NCI-H1694 (cell line): ENCODE results near the gene CDKL4.
"Not testable (repeated sequence)": the region's sequence is repeated elsewhere in the genome, so short reads cannot be mapped to it uniquely, and the experiment has no call there.

Source experiments
- DNase-seq: peaks from one replicate; lab custom pipeline; 2025; lab: John Stamatoyannopoulos, UW

CDKL4 gene

GRCh38 chr2:39141334-39142271 is 102.2 kb downstream of the CDKL4 start:
- DNase-seq = peak; percentile 4

GRCh38 chr2:39140948-39141333 is 102.8 kb downstream of the CDKL4 start:
- DNase-seq = not testable (repeated sequence)

GRCh38 chr2:39140322-39140847 is 103.4 kb downstream of the CDKL4 start:
- DNase-seq = no peak

- no peak for DNase-seq
Measured at GRCh38 chr2:39139511-39140237, 104.1 kb downstream of the CDKL4 start.

GRCh38 chr2:39138837-39139211 is 104.9 kb downstream of the CDKL4 start:
- DNase-seq = no peak

- not testable (repeated sequence) for DNase-seq
Measured at GRCh38 chr2:39138187-39138836, 105.5 kb downstream of the CDKL4 start.

GRCh38 chr2:39136799-39137198 is 107.0 kb downstream of the CDKL4 start:
- no peak for DNase-seq

GRCh38 chr2:39135690-39136259 is 108.0 kb downstream of the CDKL4 start:
- DNase-seq = no peak

- DNase-seq = no peak
Measured at GRCh38 chr2:39133215-39133851, 110.4 kb downstream of the CDKL4 start.

- no peak for DNase-seq
Measured at GRCh38 chr2:39128919-39129391, 114.8 kb downstream of the CDKL4 start.

GRCh38 chr2:39127973-39128372 is 115.8 kb downstream of the CDKL4 start:
- DNase-seq = no peak
